GM12878 (cell line): Measurements from ENCODE around the gene ATP6V1G2. TPM values are rescaled to one million over a fixed set of nuclear protein-coding genes. Genes with fewer than 3 reads are reported as not detected.

ENCODE experiments used
- ATAC-seq: fragments of 200-7000 bp; cut with Tn5 transposase; 3 replicates; pipeline ENCODE4 v1.9.1; 2020; ENCODE audit warnings: mild to moderate bottlenecking, moderate library complexity
- BruUV-seq: library from RNA; stranded (reverse); fragments of 400-500 nt; replicated peaks from 2 replicates; lab custom pipeline; 2021; lab: Mats Ljungman, UMichigan
- CTCF ChIA-PET: fragments of 300-600 bp; sonication (Branson Sonifier 250); formaldehyde crosslinking; extraction: SDS; loops from one replicate; lab custom pipeline; 2021; ENCODE audit warnings: inconsistent platforms; lab: Yijun Ruan, JAX
- POLR2A ChIA-PET: fragments of 350-600 bp; formaldehyde crosslinking; extraction: SDS; loops from one replicate; lab custom pipeline; 2021; ENCODE audit warnings: inconsistent platforms; lab: Charles Lee
- RAD21 ChIA-PET: fragments of 300-600 bp; sonication (Branson Sonifier 250); formaldehyde crosslinking; loops from one replicate; lab custom pipeline; 2023; ENCODE audit warnings: antibody characterized with exemption; ENCODE audit not compliant: unreplicated experiment; lab: Charles Lee
- SMC1A ChIA-PET: fragments of 300-600 bp; sonication (Branson Sonifier 250); formaldehyde crosslinking; loops from one replicate; lab custom pipeline; 2023; ENCODE audit not compliant: unreplicated experiment, uncharacterized antibody; lab: Charles Lee
- DNase-seq: peaks from one replicate; pipeline ENCODE4 v3.0.0-alpha.2; 2011; ENCODE audit warnings: low read depth, low spot score
- FAIRE-seq: peaks from 3 replicates; lab custom pipeline; 2011; peaks lifted over from hg19 to GRCh38; lab: Jason Lieb, UNC
- H2AFZ ChIP-seq: 2 replicates; pipeline ENCODE4 v1.6.0; 2011; ENCODE audit warnings: low read depth, low read length, control low read depth; ENCODE audit not compliant: control insufficient read depth
- H3K27ac ChIP-seq: 2 replicates; pipeline ENCODE4 v1.5.1; 2011; ENCODE audit warnings: control low read depth; ENCODE audit not compliant: control insufficient read depth, insufficient read depth
- H3K27me3 ChIP-seq, 2 experiments: replicated peaks in 1 of 2; 2 replicates each; pipeline versions ENCODE4 v1.6.0 to v1.6.1; 2011; ENCODE audit warnings: low read length in 1 of 2; ENCODE audit not compliant: control insufficient read depth in 2 of 2, insufficient read depth in 2 of 2
- H3K36me3 ChIP-seq, 2 experiments: 2 replicates each; pipeline ENCODE4 v1.5.1; 2011; ENCODE audit warnings: low read length in 1 of 2; ENCODE audit not compliant: control insufficient read depth in 2 of 2, insufficient read depth in 2 of 2
- H3K4me1 ChIP-seq: 2 replicates; pipeline ENCODE4 v1.6.1; 2011; ENCODE audit warnings: mild to moderate bottlenecking, low read length, moderate library complexity, mixed read lengths; ENCODE audit not compliant: control insufficient read depth, insufficient read depth
- H3K4me2 ChIP-seq: 2 replicates; pipeline ENCODE4 v1.6.0; 2011; ENCODE audit warnings: control low read depth; ENCODE audit not compliant: control insufficient read depth, insufficient read depth
- H3K4me3 ChIP-seq: fragments of 200-600 bp; sonication (generic); 2 replicates; pipeline ENCODE4 v1.5.1; 2016
- H3K79me2 ChIP-seq: 2 replicates; pipeline ENCODE4 v1.6.0; 2011; ENCODE audit warnings: low read length; ENCODE audit not compliant: control insufficient read depth, insufficient read depth
- H3K9ac ChIP-seq: 2 replicates; pipeline ENCODE4 v1.8.0; 2011; ENCODE audit warnings: low read length, control low read depth, mixed read lengths; ENCODE audit not compliant: control insufficient read depth, insufficient read depth
- H3K9me3 ChIP-seq: replicated peaks from 3 replicates; pipeline ENCODE4 v1.5.1; 2011; ENCODE audit warnings: mild to moderate bottlenecking, low read length; ENCODE audit not compliant: control insufficient read depth, insufficient read depth
- H4K20me1 ChIP-seq: 2 replicates; pipeline ENCODE4 v1.6.0; 2011; ENCODE audit not compliant: control insufficient read depth, insufficient read depth
- BHLHE40 ChIP-seq, 2 experiments: fragments of 450-650 bp in 1 of 2; IDR thresholded peaks; 2 replicates each; pipeline ENCODE4 v1.6.1; 2011 to 2017; ENCODE audit warnings: low read depth in 2 of 2, borderline replicate concordance in 1 of 2, improper control_type of control experiment in 1 of 2, low read length in 1 of 2, mild to moderate bottlenecking in 1 of 2
- CHD4 ChIP-seq: fragments of 200-600 bp; sonication (generic); IDR thresholded peaks from 2 replicates; pipeline ENCODE4 v1.6.1; 2016; ENCODE audit warnings: mild to moderate bottlenecking
- HCFC1 ChIP-seq: fragments of 150-350 bp; IDR thresholded peaks from 2 replicates; pipeline ENCODE4 v1.6.1; 2014; ENCODE audit warnings: low read length
- PAX8 ChIP-seq: fragments of 450-650 bp; IDR thresholded peaks from 2 replicates; pipeline ENCODE4 v1.6.1; 2017; ENCODE audit warnings: mild to moderate bottlenecking, moderate library complexity
- POLR2A ChIP-seq: IDR thresholded peaks from 2 replicates; pipeline ENCODE4 v1.6.1; 2011; ENCODE audit warnings: low read depth, mild to moderate bottlenecking, low read length
- POLR2AphosphoS5 ChIP-seq: IDR thresholded peaks from 2 replicates; pipeline ENCODE4 v1.6.1; 2011; ENCODE audit warnings: mild to moderate bottlenecking, low read length, inconsistent platforms
- RAD51 ChIP-seq: fragments of 450-650 bp; IDR thresholded peaks from 2 replicates; pipeline ENCODE4 v1.6.1; 2016; ENCODE audit warnings: moderate library complexity, mild to moderate bottlenecking, inconsistent platforms
- TARDBP ChIP-seq: IDR thresholded peaks from 2 replicates; pipeline ENCODE4 v1.6.1; 2016; ENCODE audit warnings: borderline replicate concordance
- WGBS: methylation state at CpG from one replicate; pipeline ENCODE4 v1.1.6; 2016; ENCODE audit warnings: low lambda C conversion rate; ENCODE audit not compliant: insufficient replicate concordance, insufficient coverage; ENCODE audit errors: missing lambda C conversion rate; 5-methylcytosine and 5-hydroxymethylcytosine counted together
- in situ Hi-C: fragments of 300-500 bp; cut with MboI; formaldehyde crosslinking; loops from 9 replicates; pipeline ENCODE4 v1.14.3; 2018; ENCODE audit warnings: mixed read lengths
- intact Hi-C: fragments of 100-400 bp; cut with micrococcal nuclease; formaldehyde crosslinking; loops from one replicate; pipeline ENCODE4 v1.14.2; 2022; ENCODE audit not compliant: unreplicated experiment
- polyA plus RNA-seq, 11 experiments: library from polyadenylated mRNA; depleted of rRNA in 4 of 11; unstranded in 6 of 11; stranded (reverse) in 5 of 11; fragments of >200 nt; fragmentation: Nextera tagmentation in 4 of 11; fragmentation: Illumina TruSeq in 1 of 11; extraction: Ambion mirVana in 4 of 11; extraction: Trizol in 1 of 11; gene quantifications; 1 replicate in 1 of 11; 2 replicates in 10 of 11; pipeline versions ENCODE4 v1.2.1 to v1.2.3, GENCODE V29; 2011 to 2016; ENCODE audit warnings: inconsistent platforms in 2 of 11, missing spikeins in 2 of 11, low read depth in 1 of 11
- total RNA-seq, 4 experiments: library from RNA; depleted of rRNA in 3 of 4; stranded (reverse); fragments of >200 nt in 3 of 4; fragmentation: Illumina TruSeq in 1 of 4; extraction: Trizol in 1 of 4; gene quantifications; 2 replicates each; pipeline versions ENCODE4 v1.2.1 to v1.2.3, GENCODE V29; 2013 to 2021

The ATP6V1G2 gene
- total and polyA plus RNA-seq, 10 of the 15 experiments (the other 5 are each of a cell fraction or from before 2014, with no cell fraction given): 0.45 to 8.9 (median 2.8) TPM

DNA sequence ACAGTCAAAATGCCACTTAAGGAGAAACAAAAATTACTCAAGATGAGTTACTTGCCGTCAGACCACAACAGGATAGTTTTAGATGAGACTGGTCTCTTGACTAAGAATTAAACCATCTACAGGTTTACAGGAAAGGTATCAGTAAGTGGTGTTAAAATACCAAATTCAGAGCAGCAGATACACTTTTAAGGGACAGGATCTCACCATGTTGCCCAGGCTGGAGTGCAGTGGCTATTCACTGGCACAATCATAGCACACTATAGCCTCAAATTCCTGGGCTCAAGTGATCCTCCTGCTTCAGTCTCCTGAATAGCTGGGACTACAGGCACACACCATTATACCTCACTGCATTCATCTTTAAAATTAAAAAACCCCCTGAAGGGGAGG lies 13.0 kb downstream of the ATP6V1G2 start:
- Histone ChIP-seq H3K27me3 (no peaks in the 10 kb centered on the region), H3K27ac (no peak overlapping the region), H3K4me2 (no peak overlapping the region)
- DNase-seq: no peak
- in situ Hi-C loops: no loop called here
- CTCF ChIA-PET: interaction anchor here (0.6 kb wide), 1 partner anchor 9 kb away, joined by 4 read pairs; no protein-coding TSS in a partner anchor
- TF ChIP-seq PAX8: no peak
- no peak for TF ChIP-seq BHLHE40 (IDR thresholded peaks at IDR 0.05; ENCODE audit: borderline replicate concordance in 1 of 2, low read depth in 2 of 2, low read length in 1 of 2)
- TF ChIP-seq, all 136 proteins: peak for 0
- H4K20me1 ChIP-seq: peaks cover 3% of the 10 kb centered on the region
- peaks cover 40% of the 10 kb centered on the region for H3K79me2 ChIP-seq
- no peaks in the 10 kb centered on the region for H3K4me1 ChIP-seq
- H3K36me3 ChIP-seq: peaks cover 39 to 47% of the 10 kb centered on the region in 2 experiments
- 96% methylated on average over 1 of the region's 1 CpG for WGBS
- no peaks in the 10 kb centered on the region for H3K9me3 ChIP-seq
- RAD21 ChIA-PET: no interaction called here
- POLR2A ChIA-PET: interaction anchor here (0.6 kb wide), 1 partner anchor 120 kb away, joined by 5 read pairs; no protein-coding TSS in a partner anchor
- H3K4me3 ChIP-seq: no peak overlapping the region
- ATAC-seq (no peak), FAIRE-seq (no peak)
- intact Hi-C loops: no loop called here
- SMC1A ChIA-PET: no interaction called here
- no peak overlapping the region for H2AFZ ChIP-seq
- no TSS peak for BruUV-seq
- H3K9ac ChIP-seq: no peak overlapping the region

DNA sequence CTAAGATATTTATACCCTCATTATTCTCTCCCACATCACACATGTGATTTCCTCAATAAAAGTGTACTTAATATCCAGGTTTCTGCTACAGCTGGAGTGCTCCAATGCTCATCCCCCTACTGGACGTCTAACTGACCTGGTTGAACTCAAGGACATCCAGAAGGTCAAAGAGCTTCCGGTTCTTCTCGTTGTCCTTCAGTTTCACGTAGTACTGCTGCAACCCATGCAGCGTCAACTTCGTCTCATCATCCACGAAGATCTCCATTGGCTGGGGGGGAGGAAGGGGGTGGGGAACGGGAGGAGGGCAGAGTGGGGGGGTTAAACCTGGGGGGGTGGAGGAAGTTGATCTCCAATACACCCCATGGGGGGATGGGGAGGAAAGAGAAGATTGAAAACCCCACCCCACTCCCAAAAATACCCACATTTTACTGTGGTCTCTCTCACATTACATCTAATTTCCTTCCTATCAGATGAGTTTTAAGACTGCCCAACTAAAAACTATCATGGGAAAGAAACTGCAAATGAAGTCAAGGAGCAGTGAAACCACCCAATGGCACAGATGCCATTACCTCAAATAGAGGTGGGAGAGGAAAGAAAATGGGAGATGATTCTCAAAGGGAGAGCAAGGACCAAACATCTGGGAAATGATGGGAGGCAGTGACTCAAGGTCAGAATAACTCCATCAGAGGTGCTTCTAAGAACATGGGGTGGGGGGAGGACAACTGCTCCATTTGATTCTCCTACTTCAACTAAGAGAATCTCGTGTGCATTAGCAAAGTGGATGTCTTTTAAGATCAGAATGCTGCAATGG lies 13.6 kb downstream of the ATP6V1G2 start:
- SMC1A ChIA-PET: interaction anchor here (0.6 kb wide), 1 partner anchor 116 kb away, joined by 3 read pairs; no protein-coding TSS in a partner anchor
- no peak for DNase-seq
- no peak for ATAC-seq
- BruUV-seq: no TSS peak
- Histone ChIP-seq H3K9ac (no peak overlapping the region), H3K4me1 (no peaks in the 10 kb centered on the region), H4K20me1 (peaks cover 3% of the 10 kb centered on the region), H3K9me3 (no peaks in the 10 kb centered on the region), H3K4me2 (no peak overlapping the region), H3K36me3 (peaks cover 36 to 43% of the 10 kb centered on the region in 2 experiments), H3K4me3 (no peak overlapping the region), H2AFZ (no peak overlapping the region), H3K27me3 (no peaks in the 10 kb centered on the region), H3K79me2 (peaks cover 34% of the 10 kb centered on the region), H3K27ac (no peak overlapping the region)
- CTCF ChIA-PET: interaction anchor here (1.0 to 1.6 kb wide), 2 partner anchors 9 to 14 kb away, joined by 3 to 4 read pairs; partner anchors contain the start of gene DDX39B
- RAD21 ChIA-PET: interaction anchor here (1.2 kb wide), 1 partner anchor 65 kb away, joined by 3 read pairs; no protein-coding TSS in a partner anchor
- TF ChIP-seq POLR2A (peak; percentile 24; the same call in 1 of the 2 replicates), TARDBP (no peak), CHD4 (no peak), RAD51 (no peak), POLR2AphosphoS5 (0 out of 2 replicates have a peak, but pooled peaks have one; percentile 7), HCFC1 (no peak)
- WGBS: 57% methylated on average over 8 of the region's 9 CpGs
- intact Hi-C loops: no loop called here
- in situ Hi-C loops: no loop called here
- POLR2A ChIA-PET: no interaction called here
- FAIRE-seq: no peak
